Heart left ventricle (tissue), 16 donors: ENCODE results near the gene DCUN1D5. TPM values are rescaled to one million over a fixed set of nuclear protein-coding genes. Genes with fewer than 3 reads are reported as not detected.
"Not testable (repeated sequence)": the region's sequence is repeated elsewhere in the genome, so short reads cannot be mapped to it uniquely, and the experiment has no call there.

Experiments used
- ATAC-seq, 4 donors: fragments of 200-7000 bp; cut with Tn5 transposase; one replicate each; pipeline ENCODE4 v1.9.1; 2020 to 2022; ENCODE audit warnings: moderate library complexity in 4 of 4, mild to moderate bottlenecking in 3 of 4, moderate number of reproducible peaks in 1 of 4
- DNase-seq, 5 donors: peaks; one replicate each; pipeline ENCODE4 v3.0.0-alpha.2; 2020
- H3K27ac ChIP-seq, 12 donors: fragments of 200-600 bp; sonication (generic) in 4 of 12; one replicate each; pipeline versions ENCODE4 v1.5.0 to v1.8.0; 2016 to 2022; ENCODE audit warnings: mild to moderate bottlenecking in 2 of 12
- H3K27me3 ChIP-seq, 9 donors: fragments of 200-600 bp; sonication (generic) in 2 of 9; one replicate each; pipeline versions ENCODE4 v1.5.1 to v1.8.0; 2016 to 2022; ENCODE audit warnings: mild to moderate bottlenecking in 3 of 9
- H3K36me3 ChIP-seq, 9 donors: fragments of 200-600 bp; sonication (generic) in 2 of 9; one replicate each; pipeline versions ENCODE4 v1.5.0 to v1.8.0; 2018 to 2022; ENCODE audit warnings: mild to moderate bottlenecking in 2 of 9
- H3K4me1 ChIP-seq, 12 donors: fragments of 200-600 bp; sonication (generic) in 4 of 12; one replicate each; pipeline versions ENCODE4 v1.5.0 to v1.8.0; 2016 to 2022; ENCODE audit warnings: mild to moderate bottlenecking in 3 of 12
- H3K4me3 ChIP-seq, 12 donors: fragments of 200-600 bp; sonication (generic) in 4 of 12; one replicate each; pipeline versions ENCODE4 v1.5.0 to v1.8.0; 2017 to 2022; ENCODE audit warnings: mild to moderate bottlenecking in 9 of 12, moderate library complexity in 4 of 12
- H3K9me3 ChIP-seq, 12 donors: fragments of 200-600 bp; sonication (generic) in 4 of 12; one replicate each; pipeline versions ENCODE4 v1.5.0 to v1.8.0; 2016 to 2022; ENCODE audit warnings: mild to moderate bottlenecking in 1 of 12
- CTCF ChIP-seq, 12 donors: fragments of 200-600 bp; sonication (generic) in 4 of 12; IDR thresholded peaks; one replicate each; pipeline versions ENCODE4 v1.5.0 to v1.8.0; 2018 to 2022; ENCODE audit warnings: antibody characterized with exemption in 12 of 12, mild to moderate bottlenecking in 5 of 12
- POLR2A ChIP-seq, 2 donors: fragments of 450-650 bp; IDR thresholded peaks; one replicate each; pipeline ENCODE4 v1.6.1; 2017; ENCODE audit warnings: antibody characterized with exemption in 2 of 2, mild to moderate bottlenecking in 2 of 2, moderate library complexity in 2 of 2
- WGBS, 4 donors: extraction: QIAGEN DNeasy Blood & Tissue Kit in 2 of 4; methylation state at CpG; one replicate each; pipeline versions ENCODE4 v1.1.5 to v1.1.7; 2013 to 2018; 5-methylcytosine and 5-hydroxymethylcytosine counted together
- intact Hi-C, 10 donors: fragments of 100-400 bp; cut with DNase I; formaldehyde crosslinking; loops; one replicate each; pipeline versions ENCODE4 v1.11.1 to v1.14.2; 2022
- polyA plus RNA-seq, 2 donors: library from polyadenylated mRNA; stranded (reverse); fragments of 200-250 nt; gene quantifications; one replicate each; pipeline ENCODE4 v1.2.3, GENCODE V29; 2013
- total RNA-seq, 9 donors: library from RNA; depleted of rRNA in 2 of 9; stranded (reverse); fragments of >200 nt in 2 of 9; fragmentation: NEBNext Ultra II Directional in 3 of 9; extraction: Animal tissue kit (Norgen Biotek cat#: 25700) in 3 of 9; gene quantifications; one replicate each; pipeline versions ENCODE4 v1.1.0 to v1.2.4, GENCODE V29; 2016 to 2023
- donor health status: ischemic (EF 13 %, LVEDD 7.1; RV severe dilation, severe dysfunction).
- donor health status: healthy with polysubstance abuse.
- donor health status: DM: no; HTN: yes; CAD: no.
- donor health status: DM: no; HTN: no; CAD: no.
- donor health status: ischemic (EF 25% LVEDD 6.9; RV normal size, moderate dysfunction).
- donor health status: ischemic (EF 25% LVEDD 5.7; RV mildly dilated, moderate dysfunction).
- donor health status: healthy.
- donor health status: DM: yes; HTN: yes; CAD: no.
- donor health status: ischemic (EF 35%, LVEDD 5.7; RV mildly dilated, moderate dysfunction).
- donor health status: nonischemic (EF 11% LVEDD 7.7; RV severe dilation, severe dysfunction).
- donor health status: DM: yes; HTN: yes; CAD: no.
- donor health status: PGD.
- donor health status: ischemic (EF 29% LVEDD 5.4; RV normal size, mild dysfunction).
- donor health status: nonischemic (EF 23%, LVEDD 6.1; RV moderate dilation, normal function).

Gene DCUN1D5
- total and polyA plus RNA-seq, 11 donors: 11.9 to 51.6 (median 24.5) TPM

- ATAC-seq (no peak), DNase-seq (no peak)
- H3K27ac ChIP-seq: no peak overlapping the region
- H3K27me3 ChIP-seq: no peaks in the 10 kb centered on the region
- TF ChIP-seq POLR2A (IDR thresholded peaks at IDR 0.05) (no peak), CTCF (IDR thresholded peaks at IDR 0.05) (no peak)
- 53 to 56% (median 56%) methylated on average over 2 of the region's 2 CpGs for WGBS, 4 donors
- no peaks in the 10 kb centered on the region for H3K9me3 ChIP-seq
- no peak overlapping the region for H3K4me3 ChIP-seq
- intact Hi-C loops: no loop called here
- H3K4me1 ChIP-seq: no peaks in the 10 kb centered on the region
- no peaks in the 10 kb centered on the region for H3K36me3 ChIP-seq
Measured at GRCh38 chr11:103029401-103029800, 62.6 kb downstream of the DCUN1D5 start.

DNA sequence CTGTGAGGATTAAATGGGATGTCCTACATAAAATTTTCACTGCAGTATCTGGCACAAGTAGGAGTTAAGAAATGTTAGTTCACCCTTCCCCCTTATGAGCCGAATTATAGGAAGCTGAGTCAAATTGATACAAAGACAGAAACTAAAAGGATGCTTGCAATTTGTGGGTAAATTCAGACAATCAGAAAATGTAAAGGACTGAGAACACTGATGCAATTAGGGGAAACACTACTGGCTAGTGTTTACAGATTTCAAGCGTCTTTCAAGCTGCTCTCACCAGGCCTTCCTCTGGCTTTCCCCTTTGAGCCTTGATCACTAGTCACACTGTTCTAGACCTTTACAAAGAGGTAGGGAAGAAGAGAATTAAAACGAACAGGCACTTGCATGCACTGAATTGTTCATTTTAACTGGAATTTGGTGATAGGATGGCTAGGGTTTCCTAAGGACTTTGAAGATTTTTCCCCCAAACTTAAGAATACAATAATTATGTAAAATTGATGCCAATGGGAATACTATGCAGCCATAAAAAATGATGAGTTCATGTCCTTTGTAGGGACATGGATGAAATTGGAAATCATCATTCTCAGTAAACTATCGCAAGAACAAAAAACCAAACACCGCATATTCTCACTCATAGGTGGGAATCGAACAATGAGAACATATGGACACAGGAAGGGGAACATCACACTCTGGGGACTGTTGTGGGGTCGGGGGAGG is 63.5 kb downstream of the DCUN1D5 start:
- H3K27ac ChIP-seq, H3K4me3 ChIP-seq, H3K27me3 ChIP-seq, H3K9me3 ChIP-seq, H3K36me3 ChIP-seq, ATAC-seq, DNase-seq, intact Hi-C loops, H3K4me1 ChIP-seq: not testable (repeated sequence)
- 79 to 84% (median 80%) methylated on average over 6 to 7 of the region's 7 CpGs for WGBS, 4 donors

- no peaks in the 10 kb centered on the region for H3K27me3 ChIP-seq
- peaks cover 0 to 4% (median 0%) of the 10 kb centered on the region in 12 donors for H3K9me3 ChIP-seq
- no peak overlapping the region for H3K27ac ChIP-seq
- H3K36me3 ChIP-seq: no peaks in the 10 kb centered on the region
- intact Hi-C loops: no loop called here
- ATAC-seq: no peak
- TF ChIP-seq CTCF (IDR thresholded peaks at IDR 0.05) (no peak), POLR2A (IDR thresholded peaks at IDR 0.05) (no peak)
- no peaks in the 10 kb centered on the region for H3K4me1 ChIP-seq
- DNase-seq: no peak
- no peak overlapping the region for H3K4me3 ChIP-seq
- 73 to 79% (median 75%) methylated on average over 3 of the region's 3 CpGs for WGBS, 4 donors
Measured at GRCh38 chr11:103024086-103024485, 67.9 kb downstream of the DCUN1D5 start.

DNA sequence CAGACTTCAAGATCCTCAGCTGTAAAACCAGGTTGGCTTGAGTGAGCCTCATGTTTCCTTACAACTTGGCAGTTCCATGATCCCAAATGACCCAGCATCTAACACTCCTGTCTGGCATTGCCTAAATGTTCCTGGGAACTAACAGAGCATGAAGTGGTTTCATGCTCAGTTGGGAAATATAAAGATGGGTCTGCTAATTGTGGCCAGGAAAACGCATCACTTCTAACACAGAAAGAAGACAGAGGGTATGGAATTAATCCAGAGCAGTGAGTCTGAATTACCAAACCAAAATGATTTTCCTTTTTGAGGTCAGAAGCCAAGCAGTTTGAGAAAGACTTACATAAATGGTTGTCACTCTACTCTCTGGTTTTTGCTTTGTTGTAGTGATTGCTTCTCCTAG is 75.9 kb downstream of the DCUN1D5 start:
- peaks cover 0 to under 1% (median 0%) of the 10 kb centered on the region in 12 donors for H3K9me3 ChIP-seq
- H3K27me3 ChIP-seq: no peaks in the 10 kb centered on the region
- whole genome bisulfite sequencing, 4 donors: 50 to 79% (median 66%) methylated on average over 1 of the region's 1 CpG
- TF ChIP-seq POLR2A (IDR thresholded peaks at IDR 0.05) (no peak), CTCF (IDR thresholded peaks at IDR 0.05) (no peak)
- H3K27ac ChIP-seq: no peak overlapping the region
- H3K4me3 ChIP-seq: no peak overlapping the region
- no peaks in the 10 kb centered on the region for H3K4me1 ChIP-seq
- DNase-seq (no peak), ATAC-seq (no peak)
- H3K36me3 ChIP-seq: no peaks in the 10 kb centered on the region
- intact Hi-C loops: no loop called here

- Histone ChIP-seq H3K27me3 (no peaks in the 10 kb centered on the region), H3K9me3 (peaks cover 0 to 19% (median 0%) of the 10 kb centered on the region in 12 donors), H3K36me3 (no peaks in the 10 kb centered on the region), H3K4me3 (no peak overlapping the region), H3K4me1 (no peaks in the 10 kb centered on the region), H3K27ac (no peak overlapping the region)
- no peak for DNase-seq
- 64 to 74% (median 73%) methylated on average over 1 of the region's 1 CpG for WGBS, 4 donors
- intact Hi-C loops: no loop called here
- no peak for ATAC-seq
- no peak for TF ChIP-seq CTCF (IDR thresholded peaks at IDR 0.05)
- no peak for TF ChIP-seq POLR2A (IDR thresholded peaks at IDR 0.05)
Measured at GRCh38 chr11:103013421-103013820, 78.5 kb downstream of the DCUN1D5 start.
